ENCODE results near the gene CYP4F3.

CYP4F3 gene

DNA sequence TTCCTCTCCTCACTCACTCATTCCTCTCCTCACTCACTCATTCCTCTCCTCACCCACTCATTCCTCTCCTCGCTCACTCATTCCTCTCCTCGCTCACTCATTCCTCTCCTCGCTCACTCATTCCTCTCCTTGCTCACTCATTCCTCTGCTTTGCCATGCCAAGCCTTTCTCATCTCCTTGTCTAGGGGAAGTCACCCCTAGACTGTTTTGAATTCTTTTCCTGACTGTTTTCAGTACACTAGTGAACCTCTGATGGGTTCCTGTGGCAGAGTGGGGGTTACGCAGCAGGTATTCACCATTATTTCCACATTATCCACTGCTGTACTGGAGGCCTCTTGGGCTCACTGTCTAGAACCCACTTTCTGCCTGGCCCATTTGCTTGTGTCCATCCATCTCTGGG is 24.5 kb upstream of the CYP4F3 start:
- H3K4me1 ChIP-seq (ENCODE audit: control insufficient read depth, insufficient read depth, low read length): no peaks in the 10 kb centered on the region
- no peak overlapping the region for H3K9ac ChIP-seq (ENCODE audit: low read length)
- H3K36me3 ChIP-seq (ENCODE audit: control insufficient read depth, insufficient read depth, low read length): no peaks in the 10 kb centered on the region
- peaks cover 16% of the 10 kb centered on the region for H3K27me3 ChIP-seq (ENCODE audit: control insufficient read depth, insufficient read depth, low read length)
- no peaks in the 10 kb centered on the region for H3K9me3 ChIP-seq (ENCODE audit: control insufficient read depth, low read length)
- H3K4me3 ChIP-seq (ENCODE audit: low read length): no peak overlapping the region

DNA sequence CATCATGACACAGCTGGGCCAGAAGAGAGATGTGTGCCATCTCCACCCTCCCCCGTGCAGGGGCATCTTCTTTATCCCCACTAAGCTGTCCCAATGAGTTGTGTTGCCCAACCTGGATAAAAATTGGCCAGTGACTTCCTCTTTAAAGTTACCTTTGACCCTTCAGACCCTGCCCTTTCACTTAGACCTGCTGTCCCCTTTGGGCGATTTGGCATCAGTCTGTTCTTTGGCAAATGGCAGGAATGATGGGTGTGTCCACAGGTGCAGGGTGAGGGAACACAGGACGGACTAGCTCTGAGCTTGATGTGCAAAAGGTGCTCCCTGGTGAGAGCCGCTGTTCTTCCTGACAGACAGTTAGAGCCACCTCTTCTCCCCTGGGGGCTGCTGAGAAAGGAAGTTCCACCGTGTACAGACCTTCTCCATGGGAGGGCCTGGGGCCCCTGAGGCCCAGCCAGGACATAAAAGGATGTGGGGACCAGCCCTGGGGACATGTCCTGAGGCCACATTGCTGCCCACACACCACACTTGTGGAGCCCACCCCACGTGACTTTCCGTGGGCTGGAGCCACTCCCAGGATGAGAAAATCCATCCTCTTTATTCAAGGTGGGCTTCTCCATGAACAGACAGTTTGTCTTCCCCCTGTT is 23.9 kb upstream of the CYP4F3 start:
- Histone ChIP-seq H3K36me3 (ENCODE audit: control insufficient read depth, insufficient read depth, low read length) (no peaks in the 10 kb centered on the region), H3K4me3 (ENCODE audit: low read length) (no peak overlapping the region), H3K9ac (ENCODE audit: low read length) (no peak overlapping the region), H3K4me1 (ENCODE audit: control insufficient read depth, insufficient read depth, low read length) (no peaks in the 10 kb centered on the region), H3K9me3 (ENCODE audit: control insufficient read depth, low read length) (no peaks in the 10 kb centered on the region), H3K27me3 (ENCODE audit: control insufficient read depth, insufficient read depth, low read length) (peaks cover 16% of the 10 kb centered on the region)

DNA sequence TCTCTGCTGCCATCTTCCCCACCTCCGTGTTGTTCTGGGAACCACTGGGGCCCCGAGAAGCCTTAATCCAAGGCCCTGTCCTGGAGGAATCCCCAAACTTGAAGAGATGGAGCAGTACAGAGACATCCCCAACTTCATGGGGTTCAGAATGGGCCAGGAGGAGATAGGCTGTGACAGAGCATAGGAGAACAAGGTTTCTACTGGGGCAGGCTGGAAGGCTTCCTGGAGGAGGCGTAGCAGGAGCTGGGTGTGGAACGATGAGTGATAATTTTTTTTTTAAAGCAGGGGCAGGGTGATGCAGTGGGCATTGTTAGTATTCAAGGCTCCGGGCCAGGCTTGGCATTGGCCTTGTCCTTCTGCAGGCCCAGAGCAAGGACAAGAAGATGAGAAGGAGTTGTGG is 22.4 kb upstream of the CYP4F3 start:
- no peak overlapping the region for H3K4me3 ChIP-seq (ENCODE audit: low read length)
- H3K27me3 ChIP-seq (ENCODE audit: control insufficient read depth, insufficient read depth, low read length): peaks cover 16% of the 10 kb centered on the region
- H3K4me1 ChIP-seq (ENCODE audit: control insufficient read depth, insufficient read depth, low read length): no peaks in the 10 kb centered on the region
- H3K9me3 ChIP-seq (ENCODE audit: control insufficient read depth, low read length): no peaks in the 10 kb centered on the region
- H3K9ac ChIP-seq (ENCODE audit: low read length): no peak overlapping the region
- H3K36me3 ChIP-seq (ENCODE audit: control insufficient read depth, insufficient read depth, low read length): no peaks in the 10 kb centered on the region

DNA sequence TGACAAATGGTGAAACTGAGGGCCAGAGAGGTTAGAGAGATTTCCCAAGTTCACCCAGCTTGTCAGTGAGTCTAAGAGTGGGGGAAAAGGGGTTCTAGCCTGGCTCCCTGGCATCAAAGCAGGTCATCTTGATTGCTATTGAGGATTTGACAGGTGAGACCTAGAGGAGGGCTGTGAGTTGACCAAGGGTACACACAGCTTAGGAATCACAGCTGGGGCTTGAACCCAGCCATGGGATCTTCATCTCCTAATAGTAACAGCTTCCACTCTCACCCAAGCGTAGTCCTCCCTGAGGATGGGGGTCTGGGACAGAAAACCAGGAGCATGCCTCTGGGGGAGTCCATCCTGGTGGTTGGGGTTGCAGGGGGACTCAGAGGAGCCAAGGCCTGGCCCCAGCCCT is 18.9 kb upstream of the CYP4F3 start:
- no peaks in the 10 kb centered on the region for H3K4me1 ChIP-seq (ENCODE audit: control insufficient read depth, insufficient read depth, low read length)
- H3K27me3 ChIP-seq (ENCODE audit: control insufficient read depth, insufficient read depth, low read length): peaks cover 16% of the 10 kb centered on the region
- no peak overlapping the region for H3K9ac ChIP-seq (ENCODE audit: low read length)
- no peak overlapping the region for H3K4me3 ChIP-seq (ENCODE audit: low read length)
- no peaks in the 10 kb centered on the region for H3K36me3 ChIP-seq (ENCODE audit: control insufficient read depth, insufficient read depth, low read length)
- no peaks in the 10 kb centered on the region for H3K9me3 ChIP-seq (ENCODE audit: control insufficient read depth, low read length)

DNA sequence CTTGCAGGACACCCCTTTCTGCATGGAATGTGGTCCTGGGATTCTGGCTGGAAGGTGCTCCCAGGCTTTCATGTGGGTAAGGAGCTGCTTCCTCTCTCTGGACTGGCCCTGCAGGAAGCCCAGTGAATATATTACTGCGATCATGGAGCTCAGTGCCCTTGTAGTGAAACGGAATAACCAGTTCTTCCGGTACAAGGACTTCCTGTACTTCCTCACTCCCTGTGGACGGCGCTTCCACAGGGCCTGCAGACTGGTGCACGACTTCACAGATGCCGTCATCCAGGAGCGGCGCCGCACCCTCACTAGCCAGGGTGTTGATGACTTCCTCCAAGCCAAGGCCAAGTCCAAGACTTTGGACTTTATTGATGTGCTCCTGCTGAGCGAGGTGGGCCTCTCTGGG is 17.7 kb upstream of the CYP4F3 start:
- H3K9ac ChIP-seq (ENCODE audit: low read length): no peak overlapping the region
- no peaks in the 10 kb centered on the region for H3K36me3 ChIP-seq (ENCODE audit: control insufficient read depth, insufficient read depth, low read length)
- no peak overlapping the region for H3K4me3 ChIP-seq (ENCODE audit: low read length)
- peaks cover 16% of the 10 kb centered on the region for H3K27me3 ChIP-seq (ENCODE audit: control insufficient read depth, insufficient read depth, low read length)
- no peaks in the 10 kb centered on the region for H3K9me3 ChIP-seq (ENCODE audit: control insufficient read depth, low read length)
- no peaks in the 10 kb centered on the region for H3K4me1 ChIP-seq (ENCODE audit: control insufficient read depth, insufficient read depth, low read length)

DNA sequence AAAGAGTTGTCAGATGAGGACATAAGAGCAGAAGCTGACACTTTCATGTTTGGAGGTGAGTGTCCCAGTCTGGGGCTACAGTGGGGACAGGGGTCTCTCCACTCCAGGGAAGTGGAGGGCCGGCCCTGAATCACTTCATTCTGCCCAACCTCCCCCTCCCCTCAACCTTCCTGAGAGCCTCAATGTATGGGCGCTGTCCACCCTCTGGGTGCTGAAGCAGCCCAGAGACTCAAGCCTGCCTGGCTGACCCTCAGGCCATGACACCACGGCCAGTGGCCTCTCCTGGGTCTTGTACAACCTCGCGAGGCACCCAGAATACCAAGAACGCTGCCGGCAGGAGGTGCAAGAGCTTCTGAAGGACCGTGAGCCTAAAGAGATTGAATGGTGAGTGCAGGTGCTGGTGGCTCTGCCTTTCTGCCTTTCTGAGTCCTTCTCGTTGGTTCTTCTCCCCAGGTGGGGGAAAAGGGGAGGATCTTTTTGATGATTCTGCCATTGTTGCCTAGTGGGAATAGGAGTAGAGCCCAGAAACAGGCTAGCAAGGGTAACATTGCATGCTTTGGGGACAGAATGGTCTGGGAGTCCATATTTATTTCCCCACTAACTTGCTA is 16.9 kb upstream of the CYP4F3 start:
- H3K4me1 ChIP-seq (ENCODE audit: control insufficient read depth, insufficient read depth, low read length): peaks cover under 1% of the 10 kb centered on the region
- no peaks in the 10 kb centered on the region for H3K36me3 ChIP-seq (ENCODE audit: control insufficient read depth, insufficient read depth, low read length)
- H3K9me3 ChIP-seq (ENCODE audit: control insufficient read depth, low read length): no peaks in the 10 kb centered on the region
- H3K9ac ChIP-seq (ENCODE audit: low read length): no peak overlapping the region
- H3K4me3 ChIP-seq (ENCODE audit: low read length): no peak overlapping the region
- peaks cover 11% of the 10 kb centered on the region for H3K27me3 ChIP-seq (ENCODE audit: control insufficient read depth, insufficient read depth, low read length)

DNA sequence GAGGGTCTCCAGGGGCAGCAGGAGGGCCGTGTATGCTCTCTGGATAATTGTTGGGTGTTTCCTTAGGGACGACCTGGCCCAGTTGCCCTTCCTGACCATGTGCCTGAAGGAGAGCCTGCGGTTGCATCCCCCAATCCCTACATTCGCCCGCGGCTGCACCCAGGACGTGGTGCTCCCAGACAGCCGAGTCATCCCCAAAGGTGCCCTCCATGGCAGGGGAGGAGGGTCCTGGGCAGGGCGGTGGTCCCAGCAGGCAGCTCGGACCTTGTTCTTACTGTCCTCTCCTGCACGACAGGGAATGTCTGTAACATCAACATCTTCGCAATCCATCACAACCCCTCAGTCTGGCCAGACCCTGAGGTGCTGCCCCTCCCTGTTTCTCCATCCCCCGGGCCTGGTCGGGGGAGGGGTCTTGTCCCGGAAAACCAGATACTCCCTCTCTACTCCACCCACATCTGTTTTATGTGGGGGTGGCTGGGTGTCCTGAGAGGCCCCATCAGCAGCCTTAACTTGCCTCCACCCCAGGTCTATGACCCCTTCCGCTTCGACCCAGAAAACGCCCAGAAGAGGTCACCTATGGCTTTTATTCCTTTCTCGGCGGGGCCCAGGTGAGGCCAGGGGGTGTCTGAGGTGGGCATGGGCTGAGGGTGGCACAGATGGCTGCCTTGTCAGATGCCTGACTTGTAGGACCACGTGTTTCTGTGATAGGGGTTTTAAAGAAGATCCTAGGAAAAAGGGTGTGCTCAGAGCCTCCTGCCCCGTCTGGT is 12.3 kb upstream of the CYP4F3 start:
- no peaks in the 10 kb centered on the region for H3K9me3 ChIP-seq (ENCODE audit: control insufficient read depth, low read length)
- no peaks in the 10 kb centered on the region for H3K36me3 ChIP-seq (ENCODE audit: control insufficient read depth, insufficient read depth, low read length)
- peaks cover 3% of the 10 kb centered on the region for H3K27me3 ChIP-seq (ENCODE audit: control insufficient read depth, insufficient read depth, low read length)
- no peak overlapping the region for H3K9ac ChIP-seq (ENCODE audit: low read length)
- H3K4me1 ChIP-seq (ENCODE audit: control insufficient read depth, insufficient read depth, low read length): peaks cover 4% of the 10 kb centered on the region
- no peak overlapping the region for H3K4me3 ChIP-seq (ENCODE audit: low read length)

DNA sequence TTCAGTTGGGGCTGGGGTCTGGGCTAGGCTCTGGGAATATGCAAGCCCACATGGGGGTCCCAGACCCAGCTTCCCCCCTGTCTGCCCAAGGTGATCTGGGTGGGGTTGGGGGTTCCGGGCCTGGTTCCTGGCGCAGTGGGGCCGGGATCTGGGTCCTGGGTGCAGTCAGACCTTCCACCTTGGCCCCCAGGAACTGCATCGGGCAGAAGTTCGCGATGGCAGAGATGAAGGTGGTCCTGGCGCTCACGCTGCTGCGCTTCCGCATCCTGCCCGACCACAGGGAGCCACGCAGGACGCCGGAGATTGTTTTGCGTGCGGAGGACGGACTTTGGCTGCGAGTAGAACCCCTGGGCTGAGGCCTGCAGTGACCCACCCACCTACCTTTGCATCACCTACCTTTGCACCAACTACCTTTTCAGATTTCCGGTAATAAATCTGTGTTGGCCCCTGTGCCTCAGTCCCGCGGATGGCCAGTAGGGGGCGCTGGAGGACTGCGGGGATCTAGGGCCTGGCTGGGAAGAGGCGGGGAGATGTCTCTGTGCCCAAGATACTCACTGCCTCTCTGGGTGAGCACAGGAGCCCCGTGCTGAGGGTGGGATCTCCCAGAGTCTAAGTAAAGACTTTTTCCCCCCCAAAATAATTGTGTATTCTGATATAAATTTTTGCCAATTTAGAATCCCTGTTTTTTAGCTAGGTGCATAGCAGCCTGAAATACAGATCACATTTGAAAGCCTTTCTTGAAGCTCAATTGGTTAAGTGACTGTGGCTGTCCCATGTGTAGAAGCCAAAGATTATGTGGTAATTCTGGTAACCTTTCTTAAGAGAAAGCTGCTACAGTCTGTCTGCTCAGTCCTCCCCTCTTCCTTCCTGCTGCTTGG is 11.5 kb upstream of the CYP4F3 start:
- H3K9me3 ChIP-seq (ENCODE audit: control insufficient read depth, low read length): no peaks in the 10 kb centered on the region
- no peak overlapping the region for H3K4me3 ChIP-seq (ENCODE audit: low read length)
- H3K27me3 ChIP-seq (ENCODE audit: control insufficient read depth, insufficient read depth, low read length): peaks cover 3% of the 10 kb centered on the region
- H3K9ac ChIP-seq (ENCODE audit: low read length): no peak overlapping the region
- no peaks in the 10 kb centered on the region for H3K36me3 ChIP-seq (ENCODE audit: control insufficient read depth, insufficient read depth, low read length)
- peaks cover 4% of the 10 kb centered on the region for H3K4me1 ChIP-seq (ENCODE audit: control insufficient read depth, insufficient read depth, low read length)

DNA sequence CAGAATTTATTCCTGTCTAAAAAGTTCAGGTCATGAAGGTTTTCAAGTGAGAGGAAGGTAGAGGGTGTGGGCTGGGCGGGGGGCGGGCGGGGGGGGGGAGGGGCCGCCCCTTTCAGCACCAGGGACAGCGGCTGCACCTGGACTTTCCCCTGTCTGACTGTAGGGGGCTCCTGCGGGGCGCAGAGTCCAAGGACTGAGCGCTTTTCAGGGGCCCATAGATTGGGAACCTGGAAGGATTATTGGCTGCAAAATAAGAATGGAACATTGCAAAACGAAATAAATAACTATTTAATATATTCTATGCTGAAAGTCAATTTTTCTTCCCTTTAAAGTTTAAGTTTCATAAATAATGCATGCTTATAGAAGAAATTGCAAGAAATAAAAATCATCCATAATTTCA is 8.9 kb upstream of the CYP4F3 start:
- Histone ChIP-seq H3K9ac (ENCODE audit: low read length) (no peak overlapping the region), H3K4me1 (ENCODE audit: control insufficient read depth, insufficient read depth, low read length) (peaks cover 4% of the 10 kb centered on the region), H3K9me3 (ENCODE audit: control insufficient read depth, low read length) (no peaks in the 10 kb centered on the region), H3K36me3 (ENCODE audit: control insufficient read depth, insufficient read depth, low read length) (no peaks in the 10 kb centered on the region), H3K27me3 (ENCODE audit: control insufficient read depth, insufficient read depth, low read length) (peaks cover 3% of the 10 kb centered on the region), H3K4me3 (ENCODE audit: low read length) (no peak overlapping the region)

DNA sequence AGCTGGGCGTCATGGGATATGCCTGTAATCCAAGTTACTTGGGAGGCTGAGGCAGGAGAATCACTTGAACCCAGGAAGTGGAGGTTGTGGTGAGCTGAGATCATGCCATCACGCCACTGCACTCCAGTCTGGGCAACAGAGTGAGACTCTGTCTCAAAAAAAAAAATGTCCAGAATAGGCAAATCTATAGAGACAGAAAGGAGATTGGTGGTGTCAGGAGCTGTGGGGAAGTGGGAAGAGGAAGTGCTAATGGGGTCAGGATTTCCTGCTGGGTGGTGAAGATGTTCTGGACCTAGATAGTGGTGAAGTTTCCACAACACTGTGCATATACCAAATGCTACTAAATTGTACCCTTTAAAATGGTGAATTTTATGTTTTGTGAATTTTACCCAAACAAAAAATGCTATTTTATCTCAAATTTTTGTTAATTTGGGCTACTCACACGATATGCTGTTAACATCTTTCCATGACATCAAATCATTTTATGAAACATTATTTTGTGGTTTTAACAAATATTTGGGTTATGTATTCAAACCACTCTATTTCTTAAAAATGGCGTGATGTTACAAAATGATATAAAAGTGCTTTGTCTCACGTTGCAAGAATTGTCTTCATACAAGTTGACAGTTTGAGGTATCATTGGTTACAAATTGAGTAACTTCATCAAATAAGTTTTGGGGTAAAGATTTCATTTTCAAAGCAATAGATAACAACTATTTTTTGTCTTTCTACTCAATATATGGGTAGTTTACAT is 7.4 kb upstream of the CYP4F3 start:
- Histone ChIP-seq H3K9me3 (ENCODE audit: control insufficient read depth, low read length) (no peaks in the 10 kb centered on the region), H3K36me3 (ENCODE audit: control insufficient read depth, insufficient read depth, low read length) (no peaks in the 10 kb centered on the region), H3K27me3 (ENCODE audit: control insufficient read depth, insufficient read depth, low read length) (peaks cover 3% of the 10 kb centered on the region), H3K4me3 (ENCODE audit: low read length) (no peak overlapping the region), H3K9ac (ENCODE audit: low read length) (no peak overlapping the region), H3K4me1 (ENCODE audit: control insufficient read depth, insufficient read depth, low read length) (peaks cover 4% of the 10 kb centered on the region)

DNA sequence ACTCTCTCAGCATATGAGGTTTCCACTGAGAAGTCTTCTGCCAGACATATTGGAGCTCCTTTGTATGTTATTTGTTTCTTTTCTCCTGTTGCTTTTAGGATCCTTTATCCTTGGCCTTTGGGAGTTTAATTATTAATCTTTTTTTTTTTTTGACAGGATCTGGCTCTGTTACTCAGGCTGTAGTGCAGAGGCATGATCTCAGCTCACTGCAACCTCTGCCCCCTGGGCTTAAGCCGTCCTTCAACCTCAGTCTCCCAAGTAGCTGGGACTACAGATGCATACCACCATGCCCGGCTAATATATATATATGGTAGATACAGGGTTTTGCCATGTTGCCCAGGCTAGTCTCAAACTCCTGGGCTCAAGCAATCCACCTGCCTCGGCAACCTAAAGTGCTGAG is 6.6 kb upstream of the CYP4F3 start:
- H3K4me1 ChIP-seq (ENCODE audit: control insufficient read depth, insufficient read depth, low read length): peaks cover 1% of the 10 kb centered on the region
- no peak overlapping the region for H3K9ac ChIP-seq (ENCODE audit: low read length)
- H3K27me3 ChIP-seq (ENCODE audit: control insufficient read depth, insufficient read depth, low read length): peaks cover under 1% of the 10 kb centered on the region
- no peaks in the 10 kb centered on the region for H3K36me3 ChIP-seq (ENCODE audit: control insufficient read depth, insufficient read depth, low read length)
- no peak overlapping the region for H3K4me3 ChIP-seq (ENCODE audit: low read length)
- H3K9me3 ChIP-seq (ENCODE audit: control insufficient read depth, low read length): no peaks in the 10 kb centered on the region
